H1 (cell line): ENCODE results near the gene FAM209A. TPM values are rescaled to one million over a fixed set of nuclear protein-coding genes. Genes with fewer than 3 reads are reported as not detected.

Experiments
- CBX8 ChIP-seq: fragments of 300-800, 300-1000 bp; sonication (generic); IDR thresholded peaks from 2 replicates; pipeline ENCODE4 v1.7.1; 2016; ENCODE audit warnings: low read depth, low read length, borderline replicate concordance
- EGR1 ChIP-seq: IDR thresholded peaks from 2 replicates; pipeline ENCODE4 v1.6.1; 2011; ENCODE audit warnings: low read depth, low read length, borderline replicate concordance
- KDM1A ChIP-seq: fragments of 200-600, 300-600 bp; sonication (generic); IDR thresholded peaks from 2 replicates; pipeline ENCODE4 v1.7.1; 2016; ENCODE audit warnings: mild to moderate bottlenecking, low read length, borderline replicate concordance
- POLR2A ChIP-seq, 2 experiments: IDR thresholded peaks; 1 replicate in 1 of 2; 2 replicates in 1 of 2; pipeline ENCODE4 v1.6.1; 2011; ENCODE audit warnings: low read depth in 2 of 2, low read length in 2 of 2, mild to moderate bottlenecking in 2 of 2; ENCODE audit errors: control extremely low read depth in 1 of 2
- polyA plus RNA-seq, 7 experiments: library from polyadenylated mRNA; depleted of rRNA in 3 of 7; stranded (reverse) in 5 of 7; unstranded in 2 of 7; fragments of >200 nt in 5 of 7; fragments of 200-250 nt in 2 of 7; gene quantifications; 1 replicate in 5 of 7; 2 replicates in 1 of 7; 4 replicates in 1 of 7; pipeline versions ENCODE4 v1.2.1 to v1.2.3, GENCODE V29; 2011 to 2013; ENCODE audit warnings: missing spikeins in 2 of 7, mixed read lengths in 2 of 7
- total RNA-seq: library from RNA; stranded (reverse); fragmentation: NEBNext Ultra II Directional; extraction: Animal tissue kit (Norgen Biotek cat#: 25700); gene quantifications from 2 replicates; pipeline ENCODE4 v1.2.1, GENCODE V29; 2021

FAM209A gene
- total and polyA plus RNA-seq, 2 of the 8 experiments (the other 6 are each of a cell fraction or from before 2014, with no cell fraction given), result 0.15 TPM; not detected in 1

- TF ChIP-seq EGR1, result no peak
- TF ChIP-seq CBX8, result no peak
- no peak for TF ChIP-seq POLR2A (IDR thresholded peaks at IDR 0.05; ENCODE audit: control extremely low read depth in 1 of 2, low read depth in 2 of 2, low read length in 2 of 2)
- TF ChIP-seq KDM1A, result no peak
Observed at GRCh38 chr20:56503916-56504315, 20.6 kb upstream of the FAM209A start (continued).
